GM19467 (cell line): ENCODE data around the gene OR8K1.

Experiments
- ATAC-seq: cut with Tn5 transposase; IDR thresholded peaks from one replicate; pipeline ENCODE4 v1.9.1; 2021; ENCODE audit warnings: mild to moderate bottlenecking, moderate library complexity; ENCODE audit not compliant: unreplicated experiment

The OR8K1 gene

DNA sequence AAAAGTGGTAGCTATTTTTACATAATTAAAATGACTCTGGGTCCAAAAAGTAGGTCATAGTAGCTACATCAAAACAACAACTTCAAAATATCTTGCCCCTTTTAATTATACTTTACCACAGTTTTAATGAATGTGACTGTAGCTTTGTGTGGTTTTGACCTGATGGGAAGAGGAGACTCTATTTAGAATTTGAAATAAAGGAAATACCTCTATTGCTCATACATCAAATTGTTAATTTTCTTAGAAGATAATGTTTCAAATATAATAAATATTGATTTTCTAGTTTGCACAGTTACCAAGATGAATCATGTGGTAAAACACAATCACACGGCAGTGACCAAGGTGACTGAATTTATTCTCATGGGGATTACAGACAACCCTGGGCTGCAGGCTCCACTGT lies at the start of gene OR8K1:
OR8K1 (plus strand) TSS at position 301 of the 400 bp plus-strand sequence; CDS start at position 301, 0 bp downstream.
- no peak for ATAC-seq

GRCh38 chr11:56296898-56297297 lies 48.9 kb upstream of the OR8K1 start:
- ATAC-seq, result no peak

DNA sequence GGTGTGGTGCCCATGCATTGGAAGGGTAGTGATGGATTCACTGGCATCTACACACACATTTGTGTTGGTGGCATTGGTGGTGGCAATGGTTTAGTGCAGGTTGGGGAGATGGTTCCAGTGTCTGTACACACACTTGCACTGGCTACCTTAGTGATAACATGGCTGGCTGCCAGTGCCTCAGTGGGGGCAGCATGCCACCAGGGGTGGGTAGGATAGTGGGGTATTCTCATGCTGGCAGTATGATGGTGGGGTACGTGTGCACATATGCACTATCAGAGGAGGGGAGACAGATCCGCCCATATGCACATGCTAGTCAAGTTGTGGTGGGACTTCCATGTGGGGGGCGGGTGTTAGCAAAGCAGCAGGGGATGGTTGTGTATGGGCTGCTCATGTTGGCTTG lies 38.0 kb upstream of the OR8K1 start:
- no peak for ATAC-seq

- no peak for ATAC-seq
These were observed 31.0 kb upstream of the OR8K1 start, which contains the start of gene OR8K3 for GRCh38 chr11:56314844-56315243. OR8K3 (plus strand) TSS chr11:56315144; CDS start chr11:56318307, 3,163 bp downstream.

GRCh38 chr11:56331861-56332491 lies 13.9 kb upstream of the OR8K1 start:
- no peak for ATAC-seq

DNA sequence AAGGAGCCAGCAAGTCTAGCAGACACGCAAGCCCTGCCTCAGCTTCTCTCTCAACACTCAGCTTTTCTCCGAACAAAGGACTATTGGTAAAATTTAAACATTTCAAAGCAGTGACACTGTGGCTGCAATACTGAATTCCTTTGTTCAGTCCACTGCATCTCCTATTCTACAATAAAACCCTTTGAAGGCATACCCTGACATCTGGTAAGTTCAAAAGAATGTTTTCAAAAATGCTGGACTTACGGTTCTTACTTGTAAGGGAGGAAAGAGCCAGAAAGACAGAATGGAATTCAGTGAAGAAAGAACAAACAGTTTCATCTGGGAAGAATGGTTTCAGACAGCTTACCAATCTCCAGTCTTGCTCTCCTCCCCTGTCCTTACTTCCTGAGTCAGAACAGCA lies 12.7 kb upstream of the OR8K1 start:
- ATAC-seq, result no peak

DNA sequence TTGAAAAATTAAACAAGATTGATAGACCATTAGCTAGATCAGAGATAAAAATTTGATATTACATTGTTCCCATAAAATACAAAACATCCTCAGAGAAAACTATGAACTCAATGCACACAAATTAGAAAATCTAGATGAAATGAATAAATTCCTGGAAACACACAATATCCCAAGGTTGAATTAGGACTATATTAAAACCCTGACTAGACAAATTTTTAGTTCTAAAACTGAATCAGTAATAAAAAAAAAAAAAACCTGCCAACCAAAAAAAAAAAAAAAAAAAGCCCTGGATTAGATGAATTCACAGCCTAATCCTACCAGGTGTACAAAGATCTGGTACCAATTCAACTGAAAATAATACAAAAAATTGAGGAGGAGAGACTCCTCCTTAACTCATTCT lies 5.5 kb upstream of the OR8K1 start:
- no peak for ATAC-seq

GRCh38 chr11:56353991-56354390 lies 8.2 kb downstream of the OR8K1 start, which contains the start of gene OR8J1:
OR8J1 (plus strand) TSS chr11:56354291; CDS start chr11:56360247, 5,956 bp downstream.
- ATAC-seq, result no peak

- no peak for ATAC-seq
These were observed 29.5 kb downstream of the OR8K1 start, which contains the start of gene OR8U1 for GRCh38 chr11:56375324-56375723. OR8U1 (plus strand) TSS chr11:56375624; CDS start chr11:56375624, 0 bp downstream.

- no peak for ATAC-seq
These were observed 34.3 kb downstream of the OR8K1 start for GRCh38 chr11:56380120-56380519.

- ATAC-seq, result no peak
These were observed 48.5 kb downstream of the OR8K1 start for GRCh38 chr11:56394381-56394780.

DNA sequence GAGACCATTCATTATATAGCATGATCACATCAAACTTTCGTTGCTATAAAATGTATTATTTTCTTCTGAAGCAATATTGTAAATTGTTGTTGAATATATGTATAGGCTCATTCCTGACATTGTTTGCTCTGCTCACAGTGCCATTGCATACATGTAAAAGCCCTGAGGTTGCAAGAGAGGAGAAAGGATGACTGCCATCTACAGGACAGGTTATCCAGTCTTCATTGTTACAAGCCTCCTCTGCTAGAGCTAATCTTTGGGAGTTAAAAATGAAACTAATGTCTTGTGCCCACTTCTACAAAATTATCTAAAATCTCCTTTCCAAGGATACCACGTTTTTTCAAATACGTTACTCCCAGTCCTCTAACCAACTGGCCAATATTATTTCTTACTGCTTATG lies 50.2 kb downstream of the OR8K1 start:
- ATAC-seq, result no peak
